Neural progenitor cell (in vitro differentiated cells): Measurements from ENCODE around the gene SUGP1. TPM values are rescaled to one million over a fixed set of nuclear protein-coding genes. Genes with fewer than 3 reads are reported as not detected.
"Not testable (repeated sequence)": the region's sequence is repeated elsewhere in the genome, so short reads cannot be mapped to it uniquely, and the experiment has no call there.

ENCODE experiments used
- DNase-seq: peaks from one replicate; pipeline ENCODE4 v3.0.0-alpha.2; 2016; ENCODE audit warnings: low spot score
- H2AFZ ChIP-seq: fragments of 200-600 bp; sonication (generic); replicated peaks from 2 replicates; pipeline ENCODE4 v1.6.1; 2016; ENCODE audit warnings: antibody characterized with exemption
- H3F3A ChIP-seq: fragments of 200-600 bp; sonication (generic); 2 replicates; pipeline ENCODE4 v1.6.1; 2016; ENCODE audit warnings: antibody characterized with exemption, low read depth
- H3K27ac ChIP-seq: fragments of 200-600 bp; sonication (generic); 2 replicates; pipeline ENCODE4 v1.5.1; 2016; ENCODE audit warnings: mild to moderate bottlenecking
- H3K27me3 ChIP-seq: fragments of 200-600 bp; sonication (generic); 2 replicates; pipeline ENCODE4 v1.6.1; 2016; ENCODE audit warnings: mild to moderate bottlenecking, moderate library complexity
- H3K36me3 ChIP-seq: fragments of 200-600 bp; sonication (generic); 2 replicates; pipeline ENCODE4 v1.5.1; 2016
- H3K4me1 ChIP-seq: fragments of 200-600 bp; sonication (generic); 2 replicates; pipeline ENCODE4 v1.6.1; 2016; ENCODE audit warnings: mixed run types
- H3K4me2 ChIP-seq: fragments of 200-600 bp; sonication (generic); 2 replicates; pipeline ENCODE4 v1.6.1; 2016
- H3K4me3 ChIP-seq: fragments of 200-600 bp; sonication (generic); 2 replicates; pipeline ENCODE4 v1.5.1; 2016
- H3K79me2 ChIP-seq: fragments of 200-600 bp; sonication (generic); 2 replicates; pipeline ENCODE4 v1.6.1; 2016; ENCODE audit warnings: low read depth
- H3K9ac ChIP-seq: fragments of 200-600 bp; sonication (generic); 2 replicates; pipeline ENCODE4 v1.6.1; 2016
- H3K9me3 ChIP-seq: fragments of 200-600 bp; sonication (generic); 2 replicates; pipeline ENCODE4 v1.5.1; 2016; ENCODE audit warnings: low read depth
- H4K20me1 ChIP-seq: fragments of 200-600 bp; sonication (generic); 2 replicates; pipeline ENCODE4 v1.6.1; 2016; ENCODE audit warnings: low read depth
- H3K27ac Mint-ChIP-seq: 3 replicates; pipeline ENCODE4 v1.8.0; 2021; ENCODE audit warnings: mixed read lengths
- H3K27me3 Mint-ChIP-seq: 2 replicates; pipeline ENCODE4 v1.8.0; 2022; ENCODE audit warnings: low read depth, mild to moderate bottlenecking, inconsistent platforms, moderate library complexity, mixed read lengths; ENCODE audit not compliant: insufficient read depth
- H3K36me3 Mint-ChIP-seq: 3 replicates; pipeline ENCODE4 v1.8.0; 2021; ENCODE audit warnings: mixed read lengths
- H3K4me1 Mint-ChIP-seq: 3 replicates; pipeline ENCODE4 v1.8.0; 2021; ENCODE audit warnings: mixed read lengths
- H3K4me3 Mint-ChIP-seq: 3 replicates; pipeline ENCODE4 v1.8.0; 2021; ENCODE audit warnings: mild to moderate bottlenecking, moderate library complexity, mixed read lengths
- H3K9me3 Mint-ChIP-seq: 3 replicates; pipeline ENCODE4 v1.8.0; 2020; ENCODE audit warnings: mixed read lengths
- EZH2 ChIP-seq: fragments of 200-600 bp; sonication (generic); IDR thresholded peaks from 2 replicates; pipeline ENCODE4 v1.6.1; 2017; ENCODE audit warnings: antibody characterized with exemption, mild to moderate bottlenecking, moderate library complexity
- EZH2phosphoT487 ChIP-seq: fragments of 200-600 bp; sonication (generic); IDR thresholded peaks from 2 replicates; pipeline ENCODE4 v1.6.1; 2017; ENCODE audit warnings: antibody characterized with exemption
- total RNA-seq: library from RNA; depleted of rRNA; stranded (reverse); fragments of >200 nt; gene quantifications from 2 replicates; pipeline ENCODE4 v1.2.3, GENCODE V29; 2015; ENCODE audit warnings: low replicate concordance
- TF ChIP-seq, protein P1 (sequence below): fragments of 200-600 bp; sonication (generic); IDR thresholded peaks from 2 replicates; pipeline ENCODE4 v1.5.1; 2017; ENCODE audit warnings: antibody characterized with exemption, mild to moderate bottlenecking

SUGP1 gene
- total RNA-seq, 1 donor from 2014 or later: 46.1 TPM

DNA sequence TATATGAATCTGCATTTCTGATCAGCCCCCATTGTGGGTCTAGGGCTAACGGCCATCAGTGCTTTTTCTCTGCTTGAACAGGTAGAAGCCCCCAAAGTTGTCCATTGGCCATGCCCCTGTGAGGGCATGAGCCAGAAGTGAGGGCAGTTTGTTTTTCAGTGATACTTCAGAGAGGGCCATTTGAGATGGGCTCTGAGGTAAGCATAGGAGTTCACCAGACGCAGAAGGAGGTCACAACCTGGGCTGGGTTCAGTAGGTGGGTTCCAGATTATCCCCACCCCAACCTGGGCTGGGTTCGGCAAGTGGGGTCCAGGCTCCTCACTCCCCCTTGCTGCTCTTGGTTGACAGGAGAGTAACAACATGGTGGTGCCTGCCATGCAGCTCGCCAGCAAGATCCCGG, 33.7 kb upstream of the SUGP1 start:
- Histone ChIP-seq H3K27me3 (no peaks in the 10 kb centered on the region), H3K27ac (no peak overlapping the region), H3K9me3 (no peaks in the 10 kb centered on the region), H3K9ac (no peak overlapping the region), H3K4me3 (no peak overlapping the region), H3F3A (peaks cover 10% of the 10 kb centered on the region), H4K20me1 (no peaks in the 10 kb centered on the region), H2AFZ (no peak overlapping the region), H3K79me2 (no peaks in the 10 kb centered on the region), H3K4me2 (no peak overlapping the region), H3K36me3 (no peaks in the 10 kb centered on the region), H3K4me1 (no peaks in the 10 kb centered on the region)
- Mint-ChIP-seq H3K36me3 (peaks cover 11% of the 10 kb centered on the region), H3K9me3 (no peaks in the 10 kb centered on the region), H3K27ac (no peak overlapping the region), H3K4me3 (no peak overlapping the region), H3K4me1 (no peaks in the 10 kb centered on the region), H3K27me3 (peaks cover 5% of the 10 kb centered on the region)
- TF ChIP-seq EZH2phosphoT487 (no peak), EZH2 (no peak)
- TF ChIP-seq, protein P1, sequence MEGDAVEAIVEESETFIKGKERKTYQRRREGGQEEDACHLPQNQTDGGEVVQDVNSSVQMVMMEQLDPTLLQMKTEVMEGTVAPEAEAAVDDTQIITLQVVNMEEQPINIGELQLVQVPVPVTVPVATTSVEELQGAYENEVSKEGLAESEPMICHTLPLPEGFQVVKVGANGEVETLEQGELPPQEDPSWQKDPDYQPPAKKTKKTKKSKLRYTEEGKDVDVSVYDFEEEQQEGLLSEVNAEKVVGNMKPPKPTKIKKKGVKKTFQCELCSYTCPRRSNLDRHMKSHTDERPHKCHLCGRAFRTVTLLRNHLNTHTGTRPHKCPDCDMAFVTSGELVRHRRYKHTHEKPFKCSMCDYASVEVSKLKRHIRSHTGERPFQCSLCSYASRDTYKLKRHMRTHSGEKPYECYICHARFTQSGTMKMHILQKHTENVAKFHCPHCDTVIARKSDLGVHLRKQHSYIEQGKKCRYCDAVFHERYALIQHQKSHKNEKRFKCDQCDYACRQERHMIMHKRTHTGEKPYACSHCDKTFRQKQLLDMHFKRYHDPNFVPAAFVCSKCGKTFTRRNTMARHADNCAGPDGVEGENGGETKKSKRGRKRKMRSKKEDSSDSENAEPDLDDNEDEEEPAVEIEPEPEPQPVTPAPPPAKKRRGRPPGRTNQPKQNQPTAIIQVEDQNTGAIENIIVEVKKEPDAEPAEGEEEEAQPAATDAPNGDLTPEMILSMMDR: no peak
- no peak for DNase-seq

DNA sequence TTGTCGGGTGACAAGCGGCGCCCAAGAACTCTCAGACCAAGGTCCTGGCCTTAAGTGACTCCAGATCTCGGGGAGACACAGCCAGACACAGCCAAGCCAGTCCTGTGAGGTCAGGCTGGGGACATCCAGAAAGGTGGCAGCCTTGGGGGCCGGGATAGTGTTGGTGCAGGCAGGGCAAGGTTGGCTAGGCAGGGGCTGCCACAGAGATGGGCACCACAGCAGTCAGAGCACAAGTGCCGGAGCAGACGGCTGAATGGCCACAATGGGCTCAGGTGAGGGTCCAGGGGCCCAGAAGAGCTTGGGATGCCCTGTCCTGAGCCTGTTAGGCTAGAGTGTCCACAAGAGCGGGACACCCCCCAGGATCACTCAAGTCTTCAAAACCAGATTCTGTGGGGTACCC, 32.5 kb upstream of the SUGP1 start:
- DNase-seq: no peak
- H3K27ac Mint-ChIP-seq: no peak overlapping the region
- no peaks in the 10 kb centered on the region for H3K79me2 ChIP-seq
- no peak overlapping the region for H3K27ac ChIP-seq
- H3K4me2 ChIP-seq: no peak overlapping the region
- no peak overlapping the region for H3K4me3 ChIP-seq
- H2AFZ ChIP-seq: no peak overlapping the region
- peaks cover 14% of the 10 kb centered on the region for H3K36me3 Mint-ChIP-seq
- H4K20me1 ChIP-seq: no peaks in the 10 kb centered on the region
- H3K9me3 ChIP-seq: no peaks in the 10 kb centered on the region
- H3K4me3 Mint-ChIP-seq: no peak overlapping the region
- no peaks in the 10 kb centered on the region for H3K9me3 Mint-ChIP-seq
- peaks cover 2% of the 10 kb centered on the region for H3F3A ChIP-seq
- H3K36me3 ChIP-seq: no peaks in the 10 kb centered on the region
- H3K27me3 ChIP-seq: no peaks in the 10 kb centered on the region
- peaks cover 5% of the 10 kb centered on the region for H3K27me3 Mint-ChIP-seq
- no peaks in the 10 kb centered on the region for H3K4me1 ChIP-seq
- TF ChIP-seq EZH2 (no peak), EZH2phosphoT487 (no peak)
- TF ChIP-seq, protein P1: no peak
- no peak overlapping the region for H3K9ac ChIP-seq
- H3K4me1 Mint-ChIP-seq: no peaks in the 10 kb centered on the region

DNA sequence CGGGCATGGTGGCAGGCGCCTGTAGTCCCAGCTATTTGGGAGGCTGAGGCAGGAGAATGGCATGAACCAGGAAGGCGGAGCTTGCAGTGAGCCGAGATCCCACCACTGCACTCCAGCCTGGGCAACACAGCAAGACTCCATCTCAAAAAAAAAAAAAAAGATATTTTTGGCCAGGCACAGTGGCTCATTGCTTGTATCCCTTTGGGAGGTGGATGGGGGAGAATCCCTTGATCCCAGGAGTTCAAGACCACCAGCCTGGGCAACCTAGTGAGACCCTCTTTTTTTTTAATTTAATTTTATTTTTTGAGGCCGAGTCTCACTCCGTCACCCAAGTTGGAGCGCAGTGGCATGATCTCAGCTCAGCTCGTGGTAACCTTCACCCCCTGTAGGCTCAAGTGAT, 30.4 kb upstream of the SUGP1 start:
- H3K9me3 Mint-ChIP-seq, H3K27me3 ChIP-seq, H3K4me3 ChIP-seq, H3F3A ChIP-seq, H3K4me1 ChIP-seq, H4K20me1 ChIP-seq, H3K27ac ChIP-seq, H3K27me3 Mint-ChIP-seq, H3K9me3 ChIP-seq, H3K4me3 Mint-ChIP-seq, H3K9ac ChIP-seq, H3K4me1 Mint-ChIP-seq, H3K79me2 ChIP-seq, H2AFZ ChIP-seq, H3K4me2 ChIP-seq, H3K27ac Mint-ChIP-seq, DNase-seq, H3K36me3 ChIP-seq: not testable (repeated sequence)
- peaks cover 20% of the 10 kb centered on the region for H3K36me3 Mint-ChIP-seq

DNA sequence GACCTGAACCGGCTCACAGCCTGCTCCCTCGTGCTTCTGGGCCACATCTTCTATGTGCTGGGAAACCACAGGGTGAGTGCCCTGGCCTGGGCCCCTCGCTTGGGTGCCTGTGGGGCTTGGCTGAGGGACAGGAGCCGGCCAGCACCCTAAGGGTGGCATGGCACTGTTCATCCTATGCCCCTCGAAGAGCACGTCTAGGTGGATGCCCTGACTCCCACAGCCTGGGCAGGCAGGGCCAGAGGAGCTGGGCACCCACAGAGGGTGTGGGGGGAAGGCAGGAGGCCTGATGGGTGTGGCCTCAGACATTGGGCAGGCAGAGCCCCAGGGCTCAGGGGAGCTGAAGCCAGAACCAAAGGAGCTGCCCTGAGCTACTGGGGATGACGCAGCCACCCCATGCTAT, 29.1 kb upstream of the SUGP1 start:
- H3K4me1 ChIP-seq: no peaks in the 10 kb centered on the region
- no peak overlapping the region for H3K27ac ChIP-seq
- TF ChIP-seq, protein P1: no peak
- TF ChIP-seq EZH2 (no peak), EZH2phosphoT487 (no peak)
- Mint-ChIP-seq H3K36me3 (peaks cover 23% of the 10 kb centered on the region), H3K4me1 (no peaks in the 10 kb centered on the region), H3K9me3 (no peaks in the 10 kb centered on the region), H3K27me3 (peaks cover 5% of the 10 kb centered on the region), H3K27ac (no peak overlapping the region), H3K4me3 (no peak overlapping the region)
- no peak for DNase-seq
- no peaks in the 10 kb centered on the region for H3K36me3 ChIP-seq
- H4K20me1 ChIP-seq: no peaks in the 10 kb centered on the region
- H3K9ac ChIP-seq: no peak overlapping the region
- no peak overlapping the region for H2AFZ ChIP-seq
- no peaks in the 10 kb centered on the region for H3K79me2 ChIP-seq
- no peaks in the 10 kb centered on the region for H3K27me3 ChIP-seq
- H3K9me3 ChIP-seq: no peaks in the 10 kb centered on the region
- H3K4me2 ChIP-seq: no peak overlapping the region
- H3K4me3 ChIP-seq: no peak overlapping the region
- no peaks in the 10 kb centered on the region for H3F3A ChIP-seq
